A549 (cell line): ENCODE measurements around the gene ADAM19. TPM values are rescaled to one million over a fixed set of nuclear protein-coding genes. Genes with fewer than 3 reads are reported as not detected.

Source experiments
- ATAC-seq, 2 experiments: fragments of 200-7000 bp in 1 of 2; fragments of >200 bp in 1 of 2; cut with Nextera tagmentation in 1 of 2; cut with Tn5 transposase in 1 of 2; 3 replicates each; pipeline versions ENCODE4 v1.8.0 to v1.9.1; 2018 to 2020; ENCODE audit warnings: mild to moderate bottlenecking in 1 of 2, moderate library complexity in 1 of 2
- CTCF ChIA-PET: fragments of 300-600 bp; sonication (Branson Sonifier 250); formaldehyde crosslinking; extraction: SDS; loops from one replicate; lab custom pipeline; 2021; ENCODE audit warnings: antibody characterized with exemption, inconsistent platforms; lab: Yijun Ruan, JAX
- POLR2A ChIA-PET: fragments of 350-600 bp; formaldehyde crosslinking; extraction: SDS; loops from one replicate; lab custom pipeline; 2021; ENCODE audit warnings: antibody characterized with exemption, inconsistent platforms; lab: Yijun Ruan, JAX
- DNase-seq, 2 experiments: peaks; one replicate each; pipeline versions ENCODE4 v3.0.0 to v3.0.0-alpha.2; 2011 to 2016; ENCODE audit warnings: low read depth in 1 of 2, low spot score in 1 of 2
- FAIRE-seq: peaks from 2 replicates; lab custom pipeline; 2011; peaks lifted over from hg19 to GRCh38; lab: Jason Lieb, UNC
- H3K27ac ChIP-seq, 2 experiments: fragments of >200 bp; sonication (Bioruptor Twin); formaldehyde crosslinking; 3 replicates each; pipeline ENCODE4 v1.5.1; 2016 to 2017
- H3K4me1 ChIP-seq: fragments of >200 bp; sonication (Bioruptor Twin); formaldehyde crosslinking; 3 replicates; pipeline ENCODE4 v1.6.1; 2016
- H3K4me2 ChIP-seq: fragments of >200 bp; sonication (Bioruptor Twin); formaldehyde crosslinking; 3 replicates; pipeline ENCODE4 v1.6.1; 2016
- H3K4me3 ChIP-seq: fragments of >200 bp; sonication (Bioruptor Twin); formaldehyde crosslinking; 3 replicates; pipeline ENCODE4 v1.5.1; 2016
- H3K9me3 ChIP-seq: fragments of >200 bp; sonication (Bioruptor Twin); formaldehyde crosslinking; 3 replicates; pipeline ENCODE4 v1.6.1; 2016
- BCL3 ChIP-seq: fragments of >200 bp; sonication (Bioruptor Twin); formaldehyde crosslinking; IDR thresholded peaks from 3 replicates; pipeline ENCODE4 v1.6.1; 2016
- CBX8 ChIP-seq: fragments of 200-600 bp; sonication (generic); IDR thresholded peaks from 2 replicates; pipeline ENCODE4 v1.6.1; 2016
- CEBPB ChIP-seq, 2 experiments: fragments of >200 bp in 1 of 2; sonication (Bioruptor Twin) in 1 of 2; formaldehyde crosslinking in 1 of 2; IDR thresholded peaks; 2 replicates each; pipeline ENCODE4 v1.6.1; 2012 to 2016
- E2F6 ChIP-seq: IDR thresholded peaks from 2 replicates; pipeline ENCODE4 v1.6.1; 2012; ENCODE audit warnings: low read depth, borderline replicate concordance
- EHMT2 ChIP-seq: fragments of 200-600 bp; sonication (generic); IDR thresholded peaks from 2 replicates; pipeline ENCODE4 v1.6.1; 2016; ENCODE audit warnings: antibody characterized with exemption, low read depth, mild to moderate bottlenecking, moderate library complexity
- ESRRA ChIP-seq: fragments of 150-350 bp; IDR thresholded peaks from 2 replicates; pipeline ENCODE4 v1.6.1; 2014; ENCODE audit warnings: mild to moderate bottlenecking, low read length, borderline replicate concordance
- JUN ChIP-seq, 2 experiments: fragments of >200 bp; sonication (Bioruptor Twin); formaldehyde crosslinking; IDR thresholded peaks; 2 replicates in 1 of 2; 3 replicates in 1 of 2; pipeline ENCODE4 v1.6.1; 2016 to 2017
- MAFK ChIP-seq: fragments of 450-650 bp; IDR thresholded peaks from 2 replicates; pipeline ENCODE4 v1.6.1; 2014; ENCODE audit not compliant: partially characterized antibody
- MAZ ChIP-seq: fragments of 150-350 bp; IDR thresholded peaks from 2 replicates; pipeline ENCODE4 v1.6.1; 2014; ENCODE audit warnings: antibody characterized with exemption, low read depth, low read length, borderline replicate concordance
- MYC ChIP-seq: IDR thresholded peaks from 2 replicates; pipeline ENCODE4 v1.6.1; 2012; ENCODE audit warnings: mild to moderate bottlenecking, inconsistent platforms, low read length, improper control_type of control experiment, borderline replicate concordance
- NFE2L2 ChIP-seq: fragments of 150-350 bp; conservative IDR thresholded peaks from 2 replicates; pipeline ENCODE4 v1.6.1; 2014; ENCODE audit warnings: low read length
- NPAS2 ChIP-seq: fragments of 250-450 bp; sonication (Bioruptor Pico); IDR thresholded peaks from 2 replicates; pipeline ENCODE4 v1.8.0; 2022; ENCODE audit warnings: mild to moderate bottlenecking, moderate library complexity, borderline replicate concordance
- PHF8 ChIP-seq: fragments of 200-600 bp; sonication (generic); IDR thresholded peaks from 2 replicates; pipeline ENCODE4 v1.6.1; 2016; ENCODE audit warnings: low read depth, mild to moderate bottlenecking, antibody characterized with exemption, moderate library complexity, borderline replicate concordance
- POLR2A ChIP-seq: IDR thresholded peaks from 2 replicates; pipeline ENCODE4 v1.6.1; 2012; ENCODE audit warnings: mild to moderate bottlenecking, low read length
- POLR2AphosphoS2 ChIP-seq: conservative IDR thresholded peaks from 2 replicates; pipeline ENCODE4 v1.6.1; 2012; ENCODE audit warnings: low read length, improper control_type of control experiment, inconsistent platforms
- RAD21 ChIP-seq, 2 experiments: fragments of >200 bp in 1 of 2; sonication (Bioruptor Twin) in 1 of 2; formaldehyde crosslinking in 1 of 2; IDR thresholded peaks in 1 of 2; conservative IDR thresholded peaks in 1 of 2; 2 replicates in 1 of 2; 3 replicates in 1 of 2; pipeline ENCODE4 v1.6.1; 2012 to 2018; ENCODE audit warnings: inconsistent platforms in 1 of 2
- ZFP36 ChIP-seq: fragments of 450-650 bp; IDR thresholded peaks from 2 replicates; pipeline ENCODE4 v1.6.1; 2014; ENCODE audit warnings: borderline replicate concordance; ENCODE audit not compliant: partially characterized antibody
- WGBS: methylation state at CpG from one replicate; pipeline ENCODE4 v1.1.6; 2017; ENCODE audit errors: missing lambda C conversion rate; 5-methylcytosine and 5-hydroxymethylcytosine counted together
- polyA plus RNA-seq, 4 experiments: library from polyadenylated mRNA; depleted of rRNA in 3 of 4; stranded (reverse); fragments of >200 nt; fragmentation: RNase III in 1 of 4; extraction: RNeasy Plus Mini Kit Qiagen cat#74134 plus additional on column Dnase treatment in 1 of 4; gene quantifications; 2 replicates in 3 of 4; 3 replicates in 1 of 4; pipeline ENCODE4 v1.2.3, GENCODE V29; 2011 to 2017

The ADAM19 gene
- polyA plus RNA-seq, 2 of the 4 experiments (the other 2 are of a cell fraction), result 7.7 to 15.2 TPM

GRCh38 chr5:157444224-157444623 lies 131.4 kb downstream of the ADAM19 start:
- Histone ChIP-seq H3K4me2 (no peak overlapping the region), H3K4me3 (no peak overlapping the region), H3K9me3 (no peaks in the 10 kb centered on the region), H3K4me1 (no peaks in the 10 kb centered on the region), H3K27ac (no peak overlapping the region)
- no peak for ATAC-seq
- POLR2A ChIA-PET, result no interaction called here
- 63% methylated on average over 4 of the region's 4 CpGs for WGBS
- DNase-seq, result no peak
- CTCF ChIA-PET, result interaction anchor here (1.8 to 2.1 kb wide), 3 partner anchors 12 to 28 kb away, joined by 4 to 5 read pairs (median 5); no protein-coding TSS in a partner anchor
- no peak for FAIRE-seq
- TF ChIP-seq JUN (IDR thresholded peaks at IDR 0.05), result no peak

- H3K4me3 ChIP-seq, result no peak overlapping the region
- ChIA-PET POLR2A (no interaction called here), CTCF (interaction anchor here (0.6 to 2.1 kb wide), 3 partner anchors 11 to 37 kb away, joined by 3 to 5 read pairs (median 4); no protein-coding TSS in a partner anchor)
- H3K9me3 ChIP-seq, result no peaks in the 10 kb centered on the region
- H3K27ac ChIP-seq, result no peak overlapping the region
- ATAC-seq (no peak), FAIRE-seq (no peak), DNase-seq (no peak)
- H3K4me1 ChIP-seq, result no peaks in the 10 kb centered on the region
- no peak overlapping the region for H3K4me2 ChIP-seq
- TF ChIP-seq ESRRA, result no peak
- no peak for TF ChIP-seq ZFP36
- no peak for TF ChIP-seq CEBPB (IDR thresholded peaks at IDR 0.05)
- TF ChIP-seq RAD21 (conservative IDR thresholded peaks at IDR 0.05 in 1 of 2, IDR thresholded peaks at IDR 0.05 in 1 of 2), result no peak
- no peak for TF ChIP-seq MAZ
- no peak for TF ChIP-seq POLR2AphosphoS2
- no peak for TF ChIP-seq POLR2A
- no peak for TF ChIP-seq NPAS2 (CRISPR knock-in tag)
- no peak for TF ChIP-seq NFE2L2
- TF ChIP-seq, all 56 proteins: peak for 0
- 86% methylated on average over 7 of the region's 7 CpGs for WGBS
These were observed 132.5 kb downstream of the ADAM19 start for GRCh38 chr5:157443041-157443549.

GRCh38 chr5:157434096-157434495 lies 141.5 kb downstream of the ADAM19 start:
- CTCF ChIA-PET, result interaction anchor here (2.2 to 3.8 kb wide), 2 partner anchors 37 to 43 kb away, joined by 8 to 47 read pairs; no protein-coding TSS in a partner anchor
- TF ChIP-seq CBX8 (no peak), ZFP36 (no peak), MAFK (no peak), NFE2L2 (no peak), RAD21 (conservative IDR thresholded peaks at IDR 0.05 in 1 of 2, IDR thresholded peaks at IDR 0.05 in 1 of 2) (no peak), BCL3 (no peak), EHMT2 (no peak), PHF8 (no peak), E2F6 (no peak), MYC (no peak)
- TF ChIP-seq, all 56 proteins: peak for 0
- no peak for ATAC-seq
- Histone ChIP-seq H3K4me1 (no peaks in the 10 kb centered on the region), H3K4me3 (no peak overlapping the region), H3K4me2 (no peak overlapping the region), H3K27ac (no peak overlapping the region), H3K9me3 (peaks cover 7% of the 10 kb centered on the region; the same call in 2 of the 3 replicates)
- POLR2A ChIA-PET, result no interaction called here
- 86% methylated on average over 4 of the region's 4 CpGs for WGBS
- FAIRE-seq, result no peak
- no peak for DNase-seq
